ENCODE results near the gene ZSWIM3.

Gene ZSWIM3

GRCh38 chr20:45833030-45833882 lies 24.2 kb upstream of the ZSWIM3 start, which contains the start of gene SNX21:
Gene SNX21, plus strand, starts transcription at chr20:45833799. Its CDS starts 121 bp downstream, at chr20:45833920.
- DNase-seq, result no peak

DNA sequence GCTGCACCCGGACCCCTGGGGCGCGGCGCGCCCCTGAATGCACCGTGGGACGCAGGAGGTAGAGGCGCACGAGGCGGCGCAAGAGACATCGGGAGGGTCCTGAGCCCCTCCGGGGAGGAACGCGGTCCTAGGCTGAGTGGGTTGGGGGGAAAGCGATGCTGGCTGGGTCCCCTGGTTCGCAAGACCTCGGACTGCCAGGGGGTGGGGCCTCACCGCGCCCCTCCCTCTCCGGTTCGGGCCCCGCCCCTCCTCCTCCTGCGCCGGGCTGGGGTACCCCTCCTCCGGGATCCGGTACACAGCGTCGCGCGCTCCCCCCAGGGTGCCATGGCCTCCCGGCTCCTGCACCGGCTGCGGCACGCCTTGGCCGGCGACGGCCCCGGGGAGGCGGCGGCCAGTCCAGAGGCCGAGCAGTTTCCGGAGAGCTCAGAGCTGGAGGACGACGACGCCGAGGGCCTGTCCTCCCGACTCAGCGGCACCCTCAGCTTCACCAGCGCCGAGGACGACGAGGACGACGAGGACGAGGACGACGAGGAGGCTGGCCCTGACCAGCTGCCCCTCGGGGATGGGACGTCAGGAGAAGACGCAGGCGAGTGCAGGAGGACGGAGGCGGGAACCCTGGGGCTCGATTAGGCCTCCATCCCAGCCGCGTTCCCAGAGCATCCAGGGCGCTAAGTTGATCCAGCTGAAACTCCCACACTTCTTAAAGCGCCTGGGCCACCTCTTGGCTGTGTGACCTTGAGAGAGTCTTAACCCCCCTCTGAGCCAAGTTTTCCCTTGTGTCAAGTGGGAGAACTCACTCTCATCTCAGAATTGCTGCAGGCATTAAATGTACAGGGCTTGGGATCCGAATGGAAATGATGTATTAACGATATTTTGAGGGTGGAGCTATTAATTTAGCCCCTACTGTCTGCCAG lies 23.3 kb upstream of the ZSWIM3 start:
- no peak for DNase-seq

DNA sequence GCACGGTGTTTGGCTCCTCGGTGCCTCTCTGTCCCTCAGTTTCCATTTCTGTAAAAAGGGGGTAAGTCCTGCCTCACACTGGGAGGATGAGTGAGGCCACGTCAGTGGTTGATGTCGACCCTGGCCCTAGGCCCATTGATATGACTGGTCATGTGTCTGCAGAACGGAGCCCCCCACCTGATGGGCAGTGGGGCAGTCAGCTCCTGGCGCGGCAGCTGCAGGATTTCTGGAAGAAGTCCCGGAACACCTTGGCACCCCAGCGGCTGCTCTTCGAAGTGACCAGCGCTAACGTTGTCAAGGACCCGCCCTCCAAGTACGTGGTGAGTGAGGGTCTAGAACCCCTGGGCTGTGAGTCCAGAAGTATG lies 22.6 kb upstream of the ZSWIM3 start:
- no peak for DNase-seq

DNA sequence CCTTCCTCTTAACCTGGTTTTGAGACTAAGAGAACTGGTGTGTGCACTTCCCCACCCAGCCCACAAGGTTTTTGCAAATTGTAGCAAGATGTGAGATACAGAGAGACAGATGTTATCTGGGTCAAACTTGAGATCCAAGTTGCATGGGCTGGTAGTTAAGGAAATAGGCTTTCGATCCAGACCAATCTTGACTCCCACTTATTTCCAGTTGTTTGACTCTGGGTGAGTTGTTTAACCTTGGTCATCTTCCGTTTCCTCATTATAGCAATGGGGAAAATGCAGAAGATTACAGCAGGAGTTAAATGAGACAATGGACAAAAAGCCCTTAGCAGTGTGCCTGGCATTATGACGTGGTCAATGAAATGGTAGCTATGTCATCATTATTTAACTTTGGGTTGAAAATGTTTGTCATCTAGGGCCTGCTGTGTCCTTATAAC lies 22.1 kb upstream of the ZSWIM3 start:
- no peak for DNase-seq

DNA sequence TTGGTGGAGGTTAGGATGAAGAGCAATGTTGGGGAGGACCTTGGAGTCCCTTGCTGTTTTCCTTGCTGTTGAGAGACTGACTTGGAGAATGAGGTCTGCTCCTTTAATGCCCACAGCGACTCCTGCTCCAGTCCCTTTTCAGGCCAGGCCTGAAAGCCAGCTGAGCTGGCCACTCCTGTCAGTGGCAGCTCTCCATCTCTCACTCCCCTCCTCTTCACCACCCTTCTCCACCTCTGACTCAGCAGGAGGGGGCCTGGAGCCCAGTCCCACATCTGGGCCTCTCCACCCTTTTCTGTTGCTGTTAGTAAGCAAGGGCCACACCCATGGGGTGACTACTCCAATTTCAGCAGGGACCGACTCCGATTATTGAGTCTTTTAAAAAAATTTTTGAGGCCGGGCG lies 21.6 kb upstream of the ZSWIM3 start:
- no peak for DNase-seq

DNA sequence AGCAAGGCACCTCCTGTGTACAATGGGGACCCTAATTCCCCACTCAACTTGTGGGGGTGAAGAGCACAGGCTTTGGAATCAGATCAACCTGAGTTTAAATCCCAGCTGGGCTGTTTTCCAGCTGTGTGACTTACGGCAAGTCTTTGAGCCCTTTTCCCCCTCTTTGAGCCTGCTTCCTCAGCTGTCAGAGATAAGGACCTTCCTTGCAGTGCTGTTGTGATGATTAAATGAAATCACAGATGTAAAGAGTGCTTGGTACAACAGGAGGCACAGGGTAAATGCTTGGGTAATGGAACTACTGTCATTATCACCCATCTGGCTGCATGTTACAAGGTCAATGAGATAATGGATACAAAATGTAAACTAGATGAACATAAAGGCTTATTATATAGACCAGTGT lies 20.6 kb upstream of the ZSWIM3 start:
- no peak for DNase-seq

- no peak for DNase-seq
These were observed 16.7 kb upstream of the ZSWIM3 start for GRCh38 chr20:45840700-45841198.

- DNase-seq, result no peak
These were observed 15.8 kb upstream of the ZSWIM3 start for GRCh38 chr20:45841407-45842129.

DNA sequence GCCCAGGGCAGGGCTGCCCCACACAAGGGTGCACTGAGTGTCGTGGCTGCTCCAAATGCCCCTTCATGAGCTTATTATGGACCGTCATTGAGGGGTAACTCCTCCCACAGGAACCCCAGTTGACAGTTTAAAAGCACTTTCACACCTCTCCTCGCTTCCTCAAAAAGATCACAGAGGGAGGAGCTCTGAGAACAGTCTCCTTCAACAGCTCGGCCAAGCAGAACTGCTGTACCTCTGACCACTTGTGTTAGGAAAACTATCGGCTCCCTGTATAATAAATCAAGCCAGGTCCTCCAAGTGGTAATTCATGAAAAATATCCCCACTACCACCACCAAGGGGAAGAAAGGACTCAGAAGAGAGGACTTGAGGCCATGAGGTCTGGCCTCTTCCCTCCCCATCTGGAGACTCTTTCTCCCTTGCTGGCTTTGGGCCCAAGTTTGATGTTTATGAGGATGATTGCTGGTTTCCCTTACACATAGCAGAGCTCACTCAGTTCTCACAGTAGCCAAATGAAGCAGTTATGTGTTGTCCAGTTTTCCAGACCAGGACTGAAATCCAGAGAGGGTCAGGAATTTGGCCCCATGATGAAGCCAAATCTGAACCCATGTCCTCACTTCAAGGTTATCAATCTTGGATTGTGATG lies 15.1 kb upstream of the ZSWIM3 start:
- no peak for DNase-seq

GRCh38 chr20:45843506-45843905 lies 13.9 kb upstream of the ZSWIM3 start:
- DNase-seq, result no peak

DNA sequence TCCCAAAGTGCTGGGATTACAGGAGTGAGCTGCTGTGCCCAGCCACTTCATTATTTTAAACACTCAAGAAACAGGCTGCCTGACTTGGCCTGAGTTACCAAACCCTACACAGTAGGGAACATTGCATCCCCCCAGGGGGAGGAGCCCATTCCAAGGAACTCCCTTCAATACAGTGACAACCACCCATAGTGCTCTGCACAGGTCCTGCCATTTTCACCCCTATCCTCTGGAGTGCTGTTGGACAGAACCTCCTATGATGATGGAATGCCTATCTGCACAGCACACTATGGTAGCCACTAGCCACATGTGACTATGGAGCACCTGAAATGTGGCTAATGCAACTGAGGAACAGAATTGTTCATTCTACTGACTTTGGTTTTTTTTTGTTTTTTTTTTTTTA lies 12.0 kb upstream of the ZSWIM3 start:
- no peak for DNase-seq

GRCh38 chr20:45848421-45848820 lies 9.0 kb upstream of the ZSWIM3 start:
- no peak for DNase-seq

- no peak for DNase-seq
These were observed 8.3 kb upstream of the ZSWIM3 start for GRCh38 chr20:45848969-45849582.

- no peak for DNase-seq
These were observed 7.2 kb upstream of the ZSWIM3 start for GRCh38 chr20:45850238-45850637.

DNA sequence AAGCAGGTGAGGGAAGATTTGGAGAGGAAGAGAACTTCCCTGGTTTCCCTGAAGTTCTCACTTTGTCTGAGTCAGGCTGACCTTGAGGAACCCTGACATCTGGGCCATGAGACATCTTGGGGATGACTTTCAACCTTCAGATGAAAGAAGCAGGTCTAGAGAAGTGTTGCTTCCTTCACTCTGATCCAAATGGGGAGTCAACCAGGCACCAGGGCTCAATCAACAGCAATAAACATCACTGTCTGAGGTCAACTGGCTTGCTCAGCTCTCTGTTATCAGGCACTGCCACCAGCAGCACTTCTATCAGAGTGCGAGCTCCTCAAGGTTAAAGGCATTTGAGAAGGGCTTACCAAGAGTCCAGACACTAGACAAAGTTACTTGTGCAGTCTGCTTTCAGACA lies 6.5 kb upstream of the ZSWIM3 start:
- no peak for DNase-seq

DNA sequence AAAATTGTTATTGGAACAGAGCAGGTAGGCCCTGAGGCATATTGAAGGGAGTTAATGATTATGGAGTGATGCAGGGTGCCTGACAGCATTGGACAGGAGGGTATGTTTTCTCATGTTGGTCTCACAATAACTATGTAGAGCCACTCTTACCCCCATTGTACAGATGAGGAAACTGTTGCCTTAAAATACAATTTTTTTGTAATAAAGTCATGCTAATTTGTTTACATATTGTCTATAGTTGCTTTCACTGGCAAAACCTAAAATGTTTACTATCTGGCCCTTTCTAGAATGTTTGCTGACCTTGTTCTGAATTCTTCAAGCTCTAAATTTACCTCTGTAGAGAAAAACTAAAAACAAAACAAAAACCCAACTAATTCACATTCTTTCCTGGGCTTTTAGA lies 5.9 kb upstream of the ZSWIM3 start:
- DNase-seq, result no peak

- DNase-seq, result no peak
These were observed 5.1 kb upstream of the ZSWIM3 start for GRCh38 chr20:45852326-45852725.

DNA sequence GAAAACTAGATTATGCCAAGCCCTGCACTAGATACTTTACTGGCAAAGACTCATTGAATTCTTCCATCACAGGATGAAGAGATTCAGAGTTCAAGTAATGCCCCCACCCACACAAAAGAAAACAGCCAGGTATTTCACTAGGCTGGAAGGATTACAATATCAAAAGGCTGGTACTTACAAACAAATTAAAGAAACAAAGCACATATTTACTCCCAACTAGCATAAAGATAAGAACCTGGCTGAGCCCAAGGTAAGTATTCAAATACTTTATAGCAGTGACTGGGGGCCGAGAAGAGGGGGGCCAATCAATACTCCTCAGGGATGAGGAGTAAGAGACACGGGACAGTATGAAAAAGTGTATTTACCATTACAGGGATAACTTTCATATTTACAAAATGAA lies 3.9 kb upstream of the ZSWIM3 start:
- no peak for DNase-seq

- DNase-seq, result no peak
These were observed 435 bp downstream of the ZSWIM3 start for GRCh38 chr20:45857882-45858216.

GRCh38 chr20:45859916-45860315 lies 2.5 kb downstream of the ZSWIM3 start:
- no peak for DNase-seq

- DNase-seq, result no peak
These were observed 3.3 kb downstream of the ZSWIM3 start for GRCh38 chr20:45860560-45861220.
